IMR-90 (cell line): ENCODE results near the gene ABCF3. TPM values are rescaled to one million over a fixed set of nuclear protein-coding genes. Genes with fewer than 3 reads are reported as not detected.

ENCODE experiments used
- ATAC-seq: fragments of 200-7000 bp; cut with Tn5 transposase; 2 replicates; pipeline ENCODE4 v1.9.1; 2020; ENCODE audit warnings: low read depth, mild to moderate bottlenecking, moderate library complexity
- BruUV-seq: library from RNA; stranded (reverse); fragments of 400-500 nt; replicated peaks from 2 replicates; lab custom pipeline; 2021; lab: Mats Ljungman, UMichigan
- CTCF ChIA-PET: fragments of 300-600 bp; formaldehyde crosslinking; extraction: SDS; loops from one replicate; lab custom pipeline; 2021; ENCODE audit warnings: antibody characterized with exemption; lab: Yijun Ruan, JAX
- POLR2A ChIA-PET: fragments of 300-600 bp; sonication (Branson Sonifier 250); formaldehyde crosslinking; loops from one replicate; lab custom pipeline; 2022; ENCODE audit warnings: antibody characterized with exemption; ENCODE audit not compliant: unreplicated experiment; lab: Charles Lee
- DNase-seq: peaks from one replicate; pipeline ENCODE4 v3.0.0; 2013
- H2AFZ ChIP-seq: replicated peaks from 2 replicates; pipeline ENCODE3; 2013; ENCODE audit warnings: low read length, mild to moderate bottlenecking; ENCODE audit not compliant: poor library complexity
- H2AK5ac ChIP-seq: 2 replicates; pipeline ENCODE4 v1.6.1; 2013; ENCODE audit warnings: low read depth, low read length, inconsistent platforms
- H2AK9ac ChIP-seq: replicated peaks from 2 replicates; pipeline ENCODE3; 2013; ENCODE audit warnings: mild to moderate bottlenecking, low read depth, low read length, moderate library complexity; ENCODE audit not compliant: poor library complexity
- H2BK120ac ChIP-seq: 2 replicates; pipeline ENCODE4 v1.6.1; 2013; ENCODE audit warnings: low read depth, low read length, inconsistent platforms
- H2BK15ac ChIP-seq: 3 replicates; pipeline ENCODE4 v1.6.1; 2013; ENCODE audit warnings: low read depth, low read length, inconsistent platforms
- H2BK20ac ChIP-seq: 2 replicates; pipeline ENCODE4 v1.6.1; 2013; ENCODE audit warnings: low read depth, mild to moderate bottlenecking, inconsistent platforms, low read length, moderate library complexity
- H2BK5ac ChIP-seq: 2 replicates; pipeline ENCODE4 v1.6.1; 2013; ENCODE audit warnings: mild to moderate bottlenecking, low read depth, low read length, inconsistent platforms; ENCODE audit not compliant: poor library complexity, severe bottlenecking
- H3K14ac ChIP-seq: replicated peaks from 2 replicates; pipeline ENCODE4 v1.6.1; 2013; ENCODE audit warnings: low read depth, low read length, inconsistent platforms
- H3K18ac ChIP-seq: 2 replicates; pipeline ENCODE4 v1.6.1; 2013; ENCODE audit warnings: low read depth, low read length, control low read depth
- H3K23ac ChIP-seq: 2 replicates; pipeline ENCODE4 v1.6.1; 2013; ENCODE audit warnings: low read depth, low read length, inconsistent platforms
- H3K27ac ChIP-seq: 2 replicates; pipeline ENCODE4 v1.5.1; 2013; ENCODE audit warnings: mild to moderate bottlenecking, control low read depth, low read length; ENCODE audit not compliant: insufficient read depth
- H3K27me3 ChIP-seq: 2 replicates; pipeline ENCODE4 v1.6.1; 2013; ENCODE audit warnings: low read length; ENCODE audit not compliant: control insufficient read depth, insufficient read depth
- H3K36me3 ChIP-seq: 2 replicates; pipeline ENCODE4 v1.6.1; 2013; ENCODE audit warnings: low read length, mixed read lengths; ENCODE audit not compliant: control insufficient read depth, insufficient read depth
- H3K4ac ChIP-seq: 2 replicates; pipeline ENCODE4 v1.6.1; 2013; ENCODE audit warnings: low read depth, low read length, inconsistent platforms
- H3K4me1 ChIP-seq: 2 replicates; pipeline ENCODE4 v1.6.1; 2013; ENCODE audit warnings: low read length, mixed read lengths; ENCODE audit not compliant: control insufficient read depth, insufficient read depth
- H3K4me2 ChIP-seq: 2 replicates; pipeline ENCODE4 v1.6.1; 2013; ENCODE audit warnings: low read depth, mild to moderate bottlenecking, control low read depth, low read length, moderate library complexity
- H3K4me3 ChIP-seq: 2 replicates; pipeline ENCODE4 v1.5.1; 2013; ENCODE audit warnings: low read depth, mild to moderate bottlenecking, control low read depth, low read length, moderate library complexity; ENCODE audit not compliant: insufficient read depth
- H3K56ac ChIP-seq: 2 replicates; pipeline ENCODE4 v1.6.1; 2013; ENCODE audit warnings: low read length, inconsistent platforms; ENCODE audit not compliant: insufficient read depth; ENCODE audit errors: extremely low read depth
- H3K79me1 ChIP-seq, 2 experiments: 2 replicates each; pipeline ENCODE4 v1.6.1; 2013; ENCODE audit warnings: low read length in 2 of 2, inconsistent platforms in 1 of 2, low read depth in 1 of 2
- H3K9ac ChIP-seq: 2 replicates; pipeline ENCODE4 v1.6.1; 2013; ENCODE audit warnings: low read depth, low read length, control low read depth
- H3K9me1 ChIP-seq: 2 replicates; pipeline ENCODE4 v1.6.1; 2013; ENCODE audit warnings: low read length, inconsistent platforms; ENCODE audit not compliant: insufficient read depth
- H3K9me3 ChIP-seq: 2 replicates; pipeline ENCODE4 v1.6.1; 2013; ENCODE audit warnings: low read length; ENCODE audit not compliant: control insufficient read depth, insufficient read depth
- H4K20me1 ChIP-seq: 2 replicates; pipeline ENCODE4 v1.6.1; 2013; ENCODE audit warnings: low read length, inconsistent platforms; ENCODE audit not compliant: insufficient read depth
- H4K5ac ChIP-seq: 2 replicates; pipeline ENCODE4 v1.6.1; 2013; ENCODE audit warnings: mild to moderate bottlenecking, low read depth, low read length, control low read depth
- H4K8ac ChIP-seq, 2 experiments: 2 replicates each; pipeline ENCODE4 v1.6.1; 2013; ENCODE audit warnings: low read depth in 2 of 2, low read length in 2 of 2, control low read depth in 1 of 2, inconsistent platforms in 1 of 2
- H4K91ac ChIP-seq: 2 replicates; pipeline ENCODE4 v1.6.1; 2013; ENCODE audit warnings: low read depth, low read length, inconsistent platforms; ENCODE audit not compliant: insufficient read depth
- RCOR1 ChIP-seq: IDR thresholded peaks from 2 replicates; pipeline ENCODE4 v1.6.1; 2012; ENCODE audit warnings: mild to moderate bottlenecking, low read length, improper control_type of control experiment; ENCODE audit not compliant: insufficient replicate concordance
- RFX5 ChIP-seq: IDR thresholded peaks from 2 replicates; pipeline ENCODE4 v1.8.0; 2012; ENCODE audit warnings: low read depth, mild to moderate bottlenecking, low read length, moderate library complexity
- WGBS, 2 experiments: methylation state at CpG; one replicate each; pipeline versions ENCODE4 v1.1.5 to v1.1.7; 2013; ENCODE audit warnings: missing lambda C conversion rate in 2 of 2; ENCODE audit not compliant: insufficient read length in 1 of 2; ENCODE audit errors: extremely low coverage in 2 of 2; 5-methylcytosine and 5-hydroxymethylcytosine counted together
- dilution Hi-C: fragments of 300-500 bp; cut with HindIII; formaldehyde crosslinking; loops from one replicate; pipeline ENCODE4 v1.14.3; 2018; ENCODE audit warnings: low sequenced_read_pairs; ENCODE audit not compliant: unreplicated experiment
- in situ Hi-C: fragments of 300-500 bp; cut with MboI; formaldehyde crosslinking; loops from 3 replicates; pipeline ENCODE4 v1.14.3; 2019; ENCODE audit warnings: low sequenced_read_pairs, inconsistent platforms, mixed read lengths
- intact Hi-C: fragments of 100-400 bp; cut with micrococcal nuclease; formaldehyde crosslinking; loops from 2 replicates; pipeline ENCODE4 v1.10.0; 2022
- polyA plus RNA-seq, 3 experiments: library from polyadenylated mRNA; depleted of rRNA; stranded (reverse); fragments of >200 nt; gene quantifications; 2 replicates each; pipeline ENCODE4 v1.2.3, GENCODE V29; 2012; ENCODE audit warnings: low replicate concordance in 1 of 3
- total RNA-seq: library from RNA; depleted of rRNA; stranded (reverse); fragments of >200 nt; gene quantifications from 2 replicates; pipeline ENCODE4 v1.2.3, GENCODE V29; 2012

The ABCF3 gene
- total and polyA plus RNA-seq, 2 of the 4 experiments (the other 2 are of a cell fraction) = 36.9 to 59.2 TPM

- Histone ChIP-seq H3K27ac (no peak overlapping the region), H4K20me1 (peaks cover 15% of the 10 kb centered on the region), H3K56ac (no peak overlapping the region), H3K18ac (no peak overlapping the region), H3K4me1 (0 out of 2 replicates have a peak, but pooled peaks cover 2% of the 10 kb centered on the region), H3K14ac (no peak overlapping the region), H3K79me1 (peaks cover 8 to 15% of the 10 kb centered on the region in 2 experiments), H3K4me3 (no peak overlapping the region), H2AFZ (no peak overlapping the region), H4K8ac (no peak overlapping the region), H2AK5ac (no peak overlapping the region), H4K91ac (no peak overlapping the region), H3K9me1 (no peaks in the 10 kb centered on the region; the same call in 1 of the 2 replicates), H3K27me3 (no peaks in the 10 kb centered on the region), H2AK9ac (no peak overlapping the region), H2BK5ac (no peak overlapping the region), H3K9ac (no peak overlapping the region), H3K9me3 (no peaks in the 10 kb centered on the region), H2BK15ac (no peak overlapping the region), H3K23ac (no peak overlapping the region), H3K36me3 (peaks cover 40% of the 10 kb centered on the region), H2BK20ac (no peak overlapping the region), H2BK120ac (no peak overlapping the region), H3K4ac (no peak overlapping the region), H4K5ac (no peak overlapping the region), H3K4me2 (no peak overlapping the region)
- dilution Hi-C loops = no loop called here
- 100% methylated on average over 3 of the region's 8 CpGs; no CpG with 5 or more reads in 1 of the 2 experiments for WGBS, 2 experiments
- no peak for ATAC-seq
- ChIA-PET CTCF (no interaction called here), POLR2A (no interaction called here)
- DNase-seq = no peak
- intact Hi-C loops = loop anchor here (1.0 to 5.0 kb wide), 2 partner anchors 106 to 143 kb away; no protein-coding TSS in a partner anchor
- in situ Hi-C loops = no loop called here
- TF ChIP-seq RFX5 = no peak
- TF ChIP-seq RCOR1 = no peak
- no TSS peak for BruUV-seq
Observed at GRCh38 chr3:184145751-184146270, 40.2 kb upstream of the ABCF3 start.
